ELR (cell line): Measurements from ENCODE around the gene PAQR8.
A peak's percentile ranks its signal among the peaks of the same experiment; 100 is the strongest.

Source experiments
- DNase-seq: peaks from one replicate; pipeline ENCODE4 v3.0.0-alpha.2; 2015; ENCODE audit warnings: low read depth

Gene PAQR8

GRCh38 chr6:52351879-52352238, 10.1 kb upstream of the PAQR8 start:
- no peak for DNase-seq

DNA sequence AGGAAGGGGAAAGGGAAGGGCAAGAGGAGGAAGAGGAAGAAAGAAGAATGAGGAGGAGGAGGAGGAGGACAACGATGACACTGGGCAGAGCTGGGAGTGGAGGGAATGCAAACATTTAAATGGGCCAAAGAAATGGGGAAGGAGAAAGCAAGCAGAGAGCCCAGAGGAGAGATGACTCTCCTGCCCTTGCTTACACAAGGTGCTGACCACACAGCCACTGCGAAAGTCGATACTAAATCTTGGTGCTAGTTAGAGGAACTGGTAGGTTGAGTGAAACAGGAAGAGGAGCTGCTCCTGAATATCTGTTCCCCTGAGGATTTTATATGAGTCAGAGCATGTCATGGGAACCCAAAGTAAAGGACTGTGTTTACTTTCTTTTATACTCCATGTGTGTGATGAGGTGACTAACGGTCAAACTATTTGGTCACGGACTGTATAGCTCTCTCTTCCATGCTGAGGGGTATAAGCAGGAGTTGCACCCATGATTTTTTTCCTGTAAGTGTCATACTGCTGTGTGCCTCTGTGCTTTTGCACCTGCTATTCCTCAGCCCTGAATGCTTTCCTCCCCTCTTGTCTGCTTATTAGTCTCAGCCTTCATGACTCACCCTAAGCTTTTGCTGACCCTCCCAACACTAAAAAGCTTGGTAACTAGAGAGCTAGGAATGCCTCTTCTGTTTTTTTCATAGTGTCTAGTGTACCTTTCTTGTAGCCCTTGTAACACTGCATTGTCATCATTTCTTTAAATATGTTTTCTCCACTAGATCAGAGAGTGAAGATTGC, 9.5 kb upstream of the PAQR8 start:
- peak; percentile 99 for DNase-seq

- no peak for DNase-seq
Observed at GRCh38 chr6:52356017-52356416, 5.9 kb upstream of the PAQR8 start.

- DNase-seq = no peak
Observed at GRCh38 chr6:52359403-52359802, 2.5 kb upstream of the PAQR8 start.

DNA sequence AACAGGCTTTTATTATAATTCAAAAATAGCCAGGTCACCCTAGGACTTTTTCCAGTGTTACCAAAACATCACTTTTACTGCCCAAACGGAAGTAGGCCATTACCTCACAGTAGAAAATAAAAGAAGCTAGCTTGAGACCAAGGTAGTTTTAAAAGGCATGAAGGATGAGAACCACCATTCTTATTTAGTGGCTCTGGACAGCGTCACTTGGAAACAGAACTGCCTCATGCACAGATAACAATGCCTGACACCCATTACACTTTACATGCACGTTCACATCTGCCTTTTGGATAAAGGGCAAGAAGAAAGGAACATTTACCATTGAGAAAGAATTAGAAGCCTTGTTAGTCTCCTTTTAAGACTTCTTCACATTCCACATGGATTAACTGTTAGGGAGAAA, 1.9 kb upstream of the PAQR8 start:
- DNase-seq = no peak

GRCh38 chr6:52360601-52361413, 1.1 kb upstream of the PAQR8 start:
- DNase-seq = no peak

- peak; percentile 46 for DNase-seq
Observed at GRCh38 chr6:52361414-52361944, 472 bp upstream of the PAQR8 start.

GRCh38 chr6:52362443-52363227, 684 bp downstream of the PAQR8 start:
- DNase-seq = peak; percentile 57

GRCh38 chr6:52363228-52363867, 1.4 kb downstream of the PAQR8 start:
- DNase-seq = no peak

DNA sequence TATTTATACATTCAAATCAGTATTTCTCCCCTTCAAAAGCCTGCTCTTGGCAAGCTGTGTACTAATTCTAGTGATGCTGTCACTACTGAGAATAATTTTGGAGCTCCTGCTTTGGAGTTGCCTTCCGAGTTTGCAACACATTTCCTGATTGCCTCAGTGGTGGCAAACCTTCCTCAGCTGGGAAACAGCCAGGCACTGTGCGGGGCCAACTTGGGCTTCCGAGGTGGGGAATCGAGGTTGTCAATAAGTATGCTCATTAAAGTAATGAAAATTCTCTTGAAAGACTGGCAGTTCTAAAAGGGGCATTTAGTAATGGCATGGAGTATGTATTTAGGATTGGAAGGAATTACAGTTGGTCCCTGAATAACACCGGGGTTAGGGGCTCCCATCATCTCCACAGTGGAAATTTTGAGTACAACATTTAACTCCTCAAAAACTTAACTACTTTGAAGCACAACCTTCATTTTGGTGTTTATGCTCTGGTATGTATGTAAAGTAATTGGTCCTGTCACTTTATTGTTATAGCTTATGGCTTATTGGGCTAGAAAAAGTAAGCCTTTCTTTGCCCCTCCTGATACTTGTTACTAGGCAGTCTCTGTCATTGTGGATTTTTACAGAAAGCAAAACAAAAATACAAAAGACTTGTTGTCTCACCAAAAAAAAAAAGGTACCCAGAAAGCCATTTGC, 2.7 kb downstream of the PAQR8 start:
- no peak for DNase-seq

GRCh38 chr6:52365317-52365716, 3.4 kb downstream of the PAQR8 start:
- no peak for DNase-seq

- no peak for DNase-seq
Observed at GRCh38 chr6:52365866-52366540, 4.1 kb downstream of the PAQR8 start.

DNA sequence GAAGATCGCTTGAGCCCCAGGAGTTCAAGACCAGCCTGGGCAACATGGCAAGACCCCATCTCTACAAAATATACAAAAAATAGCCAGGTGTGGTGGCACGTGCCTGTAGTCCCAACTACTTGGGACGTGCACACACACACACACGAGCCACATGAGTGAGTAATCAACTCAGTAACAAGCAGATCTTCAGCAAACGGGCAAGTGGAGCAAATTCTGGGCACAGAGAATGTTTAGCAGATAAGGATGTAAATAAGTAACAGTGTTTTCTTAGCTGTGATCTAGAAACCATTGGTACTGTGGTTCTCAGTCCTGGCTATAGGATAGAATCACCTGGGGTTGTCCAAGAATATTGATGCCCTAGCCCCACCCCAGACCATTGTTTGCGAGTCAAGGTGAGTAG, 6.1 kb downstream of the PAQR8 start:
- DNase-seq = no peak

- DNase-seq = no peak
Observed at GRCh38 chr6:52369234-52369633, 7.3 kb downstream of the PAQR8 start.

DNA sequence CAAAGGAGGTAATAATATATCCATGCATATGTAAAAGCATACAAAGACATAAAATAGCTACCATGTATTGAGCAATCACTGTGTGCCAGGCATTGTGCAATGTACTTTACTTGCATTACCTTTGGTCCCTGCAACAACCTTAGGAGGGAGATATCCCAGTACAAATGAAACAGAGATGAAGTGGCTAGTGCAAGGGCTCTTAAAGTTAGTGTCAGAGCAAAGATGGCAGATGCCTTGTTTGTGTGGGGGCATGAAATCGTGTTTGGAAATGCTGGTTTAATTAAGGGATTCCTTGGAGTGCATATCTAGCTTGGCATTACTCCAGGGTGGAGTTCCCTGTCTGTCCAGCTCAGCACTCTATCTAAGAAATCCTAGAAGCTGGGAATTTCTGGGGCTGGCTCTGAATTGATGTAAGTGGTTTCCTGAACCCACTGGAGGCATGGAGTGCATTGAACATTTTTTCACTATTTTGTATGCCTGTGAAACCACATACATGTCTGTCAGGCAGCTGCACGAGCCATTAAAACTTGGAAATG, 9.8 kb downstream of the PAQR8 start:
- DNase-seq = no peak

- DNase-seq = no peak
Observed at GRCh38 chr6:52373151-52373690, 11.3 kb downstream of the PAQR8 start.

DNA sequence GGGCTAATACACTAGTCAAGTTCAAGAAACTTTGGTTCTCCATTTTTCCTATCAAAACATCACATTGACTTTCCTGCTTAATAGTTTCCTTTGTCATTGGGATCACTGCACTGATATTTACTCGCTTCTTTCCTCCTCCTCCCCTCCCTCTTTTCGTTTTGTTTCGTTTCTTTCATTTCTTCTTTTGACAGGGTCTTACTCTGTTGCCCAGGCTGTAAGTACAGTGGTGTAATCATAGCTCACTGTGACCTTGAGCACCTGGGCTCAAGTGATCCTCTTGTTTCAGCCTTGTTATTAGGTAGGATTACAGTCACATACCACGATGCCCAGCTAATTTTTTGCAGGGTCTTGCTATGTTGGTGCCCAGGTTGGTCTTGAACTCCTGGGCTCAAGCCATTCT, 12.3 kb downstream of the PAQR8 start:
- DNase-seq = no peak

DNA sequence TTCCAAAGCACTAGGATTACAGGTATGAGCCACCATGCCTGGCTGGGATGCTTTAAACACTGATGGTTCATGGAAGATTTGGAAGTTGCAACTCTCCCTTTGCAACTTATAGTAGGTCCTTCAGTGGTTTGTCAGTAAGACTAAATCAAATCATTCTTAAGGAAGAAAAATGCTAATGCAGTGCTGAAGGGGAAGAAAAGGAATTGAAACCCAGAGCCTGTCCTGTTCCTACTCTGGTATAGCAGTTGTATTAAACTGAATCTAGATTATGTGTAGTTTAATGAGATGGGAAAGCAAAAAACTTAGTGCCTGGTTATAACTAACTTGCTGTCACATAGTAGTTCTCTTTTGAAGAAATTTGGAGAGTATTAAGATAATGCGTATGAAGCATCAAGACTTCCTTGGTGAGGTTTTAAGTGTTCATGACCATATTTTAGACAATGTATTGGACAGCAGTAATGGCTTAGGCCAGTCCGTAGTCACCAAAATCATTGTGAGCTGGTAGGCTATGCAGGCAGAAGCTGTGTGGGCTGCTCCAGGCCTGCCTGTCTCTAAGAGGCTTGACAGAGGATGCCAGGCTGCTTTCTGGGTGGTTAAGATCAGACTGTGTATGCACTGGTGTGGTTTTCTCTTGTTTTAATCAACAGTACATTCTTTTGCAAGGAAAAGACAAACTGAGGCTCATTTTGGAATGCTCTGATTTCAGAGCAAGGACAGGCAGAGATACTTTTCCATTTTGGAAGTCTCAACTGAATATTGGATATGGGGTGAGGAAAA, 14.0 kb downstream of the PAQR8 start:
- DNase-seq = no peak

DNA sequence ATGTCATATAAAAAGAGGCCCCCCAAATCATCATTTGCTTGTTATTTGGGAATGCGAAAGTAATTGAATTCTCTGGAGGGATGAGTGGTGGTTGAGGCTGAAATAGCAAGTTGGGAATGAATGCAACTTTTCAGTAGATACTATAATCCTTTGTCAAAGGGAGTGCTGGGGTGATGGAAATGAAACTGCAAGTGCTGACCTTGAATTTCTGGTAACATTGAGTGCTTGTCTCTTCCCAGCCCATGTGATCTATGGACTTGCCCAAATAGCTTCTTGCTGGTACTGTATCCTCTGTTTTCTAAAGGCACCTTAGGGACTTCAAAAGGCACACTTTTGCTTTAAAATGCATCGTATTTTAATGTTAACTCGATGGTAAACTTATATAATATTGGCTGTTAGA, 14.8 kb downstream of the PAQR8 start:
- no peak for DNase-seq
